ENCODE data around the gene CLEC19A. TPM values are rescaled to one million over a fixed set of nuclear protein-coding genes. Genes with fewer than 3 reads are reported as not detected.

The CLEC19A gene
- total RNA-seq (2022; extraction: Qiagen RNA extraction; ENCODE audit: low read depth) = 0.06 to 0.16 TPM (median 0.13 TPM) in 4 of 5 replicates, not detected in the other

DNA sequence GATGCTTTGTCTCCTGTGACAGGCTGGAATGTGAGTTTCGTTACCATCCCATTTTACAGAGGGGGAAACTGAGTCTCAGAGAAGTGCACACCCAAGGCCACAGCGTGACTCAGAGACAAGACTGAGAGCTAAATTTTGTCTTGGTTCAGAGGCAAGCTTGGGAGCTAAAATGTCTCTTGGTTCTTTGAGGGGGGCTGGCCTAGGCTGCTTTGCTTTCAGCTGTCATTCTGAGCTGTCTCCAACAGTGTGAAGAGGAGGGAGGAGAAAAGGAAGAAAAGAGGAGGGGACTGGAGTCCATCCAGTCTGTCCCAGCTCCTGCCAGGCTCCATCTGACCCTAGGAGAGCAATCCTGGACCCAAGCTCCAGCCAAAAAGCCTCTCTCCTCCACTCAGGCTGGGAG, at the start of gene CLEC19A:
TSS of gene CLEC19A (plus strand) at position 301 of the 400 bp plus-strand sequence. CDS start 121 bp downstream, outside the sequence.

Other genes with a start within 250 kb of the CLEC19A start
- gene COQ7, start 218.1 kb upstream of the CLEC19A start, total RNA-seq (2022; extraction: Qiagen RNA extraction; ENCODE audit: low read depth) = 25.0 to 28.0 TPM (median 25.6 TPM) in 5 replicates
- gene ITPRIPL2, start 171.8 kb upstream of the CLEC19A start, total RNA-seq (2022; extraction: Qiagen RNA extraction; ENCODE audit: low read depth) = 11.9 to 18.2 TPM (median 14.5 TPM) in 5 replicates
- gene SYT17, start 117.5 kb upstream of the CLEC19A start, total RNA-seq (2022; extraction: Qiagen RNA extraction; ENCODE audit: low read depth) = 9.7 to 13.3 TPM (median 11.9 TPM) in 5 replicates
- 6.1 to 9.3 TPM (median 7.5 TPM) in 5 replicates for gene TMC5, start 132.2 kb downstream of the CLEC19A start, total RNA-seq (2022; extraction: Qiagen RNA extraction; ENCODE audit: low read depth)
- gene GDE1, start 236.4 kb downstream of the CLEC19A start, total RNA-seq (2022; extraction: Qiagen RNA extraction; ENCODE audit: low read depth) = 82.3 to 98.2 TPM (median 88.5 TPM) in 5 replicates
- gene CCP110, start 238.2 kb downstream of the CLEC19A start, total RNA-seq (2022; extraction: Qiagen RNA extraction; ENCODE audit: low read depth) = 8.7 to 12.4 TPM (median 11.0 TPM) in 5 replicates

All from A549 treated with CpdA at 1 μM for 4 hours (cell line).